NB4 (cell line): Measurements from ENCODE around the gene ABCG4.

ENCODE experiments used
- TF ChIP-seq, protein P1 (sequence below): IDR thresholded peaks from one replicate; pipeline ENCODE4 v1.5.1; 2012; ENCODE audit warnings: low read depth, low read length
- TF ChIP-seq, protein P2 (sequence below): IDR thresholded peaks from 2 replicates; pipeline ENCODE4 v1.6.1; 2011; ENCODE audit warnings: low read depth, low read length

DNA sequence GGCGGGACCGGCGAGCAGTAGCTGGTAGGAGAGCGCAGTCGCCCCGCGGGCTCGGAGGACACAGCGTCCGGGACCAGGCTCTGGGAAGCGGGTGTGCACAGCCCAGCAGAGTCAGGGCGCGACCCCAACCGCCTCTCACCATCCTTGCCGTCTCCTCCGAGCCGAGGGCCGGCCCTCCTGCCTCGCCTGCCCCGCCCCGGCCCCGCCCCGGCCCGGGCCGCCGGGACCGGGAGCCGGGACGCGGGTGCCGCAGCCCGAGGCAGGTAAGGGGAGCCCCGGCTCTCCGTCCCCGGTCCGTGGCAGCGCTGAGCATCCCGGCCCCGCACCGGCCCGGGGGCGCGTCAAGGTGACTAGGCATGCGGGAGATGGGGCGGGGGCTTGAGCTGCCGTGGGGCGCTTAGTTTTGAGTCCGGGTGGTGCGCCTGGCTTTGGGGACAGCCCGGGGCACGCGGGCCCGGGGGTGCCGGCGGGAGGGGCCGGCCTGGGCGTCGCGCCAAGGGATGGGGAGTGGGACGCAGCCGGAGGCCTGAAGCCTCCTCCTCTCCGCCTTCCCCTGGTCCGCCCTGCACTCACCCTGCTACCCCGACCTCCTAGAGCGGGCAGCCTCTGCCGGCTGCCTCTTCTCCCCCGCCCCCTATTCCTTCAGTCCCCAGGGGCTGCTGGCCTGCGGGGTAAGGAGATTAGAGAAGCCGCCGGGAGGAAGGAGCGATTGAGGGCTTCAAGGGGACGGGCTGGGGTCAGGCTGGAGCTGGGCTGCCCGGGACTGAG, at the start of gene ABCG4:
- TF ChIP-seq, protein P1, sequence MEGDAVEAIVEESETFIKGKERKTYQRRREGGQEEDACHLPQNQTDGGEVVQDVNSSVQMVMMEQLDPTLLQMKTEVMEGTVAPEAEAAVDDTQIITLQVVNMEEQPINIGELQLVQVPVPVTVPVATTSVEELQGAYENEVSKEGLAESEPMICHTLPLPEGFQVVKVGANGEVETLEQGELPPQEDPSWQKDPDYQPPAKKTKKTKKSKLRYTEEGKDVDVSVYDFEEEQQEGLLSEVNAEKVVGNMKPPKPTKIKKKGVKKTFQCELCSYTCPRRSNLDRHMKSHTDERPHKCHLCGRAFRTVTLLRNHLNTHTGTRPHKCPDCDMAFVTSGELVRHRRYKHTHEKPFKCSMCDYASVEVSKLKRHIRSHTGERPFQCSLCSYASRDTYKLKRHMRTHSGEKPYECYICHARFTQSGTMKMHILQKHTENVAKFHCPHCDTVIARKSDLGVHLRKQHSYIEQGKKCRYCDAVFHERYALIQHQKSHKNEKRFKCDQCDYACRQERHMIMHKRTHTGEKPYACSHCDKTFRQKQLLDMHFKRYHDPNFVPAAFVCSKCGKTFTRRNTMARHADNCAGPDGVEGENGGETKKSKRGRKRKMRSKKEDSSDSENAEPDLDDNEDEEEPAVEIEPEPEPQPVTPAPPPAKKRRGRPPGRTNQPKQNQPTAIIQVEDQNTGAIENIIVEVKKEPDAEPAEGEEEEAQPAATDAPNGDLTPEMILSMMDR: no peak
- TF ChIP-seq, protein P2, sequence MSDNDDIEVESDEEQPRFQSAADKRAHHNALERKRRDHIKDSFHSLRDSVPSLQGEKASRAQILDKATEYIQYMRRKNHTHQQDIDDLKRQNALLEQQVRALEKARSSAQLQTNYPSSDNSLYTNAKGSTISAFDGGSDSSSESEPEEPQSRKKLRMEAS: no peak
